Mucosa of rectum (tissue), 2 donors: ENCODE measurements around the gene KCNK3.

Source experiments
- H3K27ac ChIP-seq, 2 donors: one replicate each; pipeline ENCODE4 v1.7.0; 2013; ENCODE audit warnings: inconsistent platforms in 2 of 2, low read depth in 2 of 2, low read length in 2 of 2
- H3K27me3 ChIP-seq, 2 donors: one replicate each; pipeline ENCODE4 v1.7.0; 2013; ENCODE audit warnings: low read length in 2 of 2; ENCODE audit not compliant: control insufficient read depth in 2 of 2, insufficient read depth in 2 of 2
- H3K36me3 ChIP-seq, 2 donors: one replicate each; pipeline ENCODE4 v1.7.0; 2013; ENCODE audit warnings: low read length in 2 of 2; ENCODE audit not compliant: control insufficient read depth in 2 of 2, insufficient read depth in 2 of 2
- H3K4me1 ChIP-seq, 2 donors: one replicate each; pipeline ENCODE4 v1.7.0; 2013; ENCODE audit warnings: low read length in 2 of 2, mild to moderate bottlenecking in 1 of 2; ENCODE audit not compliant: control insufficient read depth in 2 of 2, insufficient read depth in 2 of 2
- H3K4me3 ChIP-seq, 2 donors: one replicate each; pipeline ENCODE4 v1.7.0; 2013; ENCODE audit warnings: low read length in 2 of 2
- H3K9ac ChIP-seq, 2 donors: one replicate each; pipeline ENCODE4 v1.7.0; 2013; ENCODE audit warnings: low read length in 2 of 2, low read depth in 1 of 2, mild to moderate bottlenecking in 1 of 2
- H3K9me3 ChIP-seq, 2 donors: one replicate each; pipeline ENCODE4 v1.7.0; 2013; ENCODE audit warnings: low read length in 2 of 2; ENCODE audit not compliant: control insufficient read depth in 2 of 2
- donor health status: healthy.
- donor health status: Normal muscosa, but diverticular disease.

KCNK3 gene

DNA sequence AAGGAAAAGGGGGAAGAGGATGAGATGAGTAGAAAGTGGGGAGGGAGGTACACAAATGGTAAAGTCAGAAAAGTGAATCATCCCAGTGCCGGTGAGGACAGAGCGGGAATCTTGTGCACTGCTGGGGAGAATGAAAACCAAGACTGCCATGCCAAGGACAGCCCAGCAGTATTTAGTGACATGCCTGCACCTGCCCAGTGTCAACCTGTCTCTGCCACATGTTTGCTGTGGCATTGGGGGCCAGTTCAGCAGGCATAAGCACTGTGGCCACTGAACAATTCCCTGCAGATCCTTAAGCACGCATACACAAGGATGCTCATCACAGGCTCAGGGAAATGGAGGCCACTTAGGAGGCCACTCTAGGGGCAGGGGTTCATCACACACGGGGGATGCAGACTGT lies 5.2 kb upstream of the KCNK3 start:
- H3K27ac ChIP-seq, result no peak overlapping the region

DNA sequence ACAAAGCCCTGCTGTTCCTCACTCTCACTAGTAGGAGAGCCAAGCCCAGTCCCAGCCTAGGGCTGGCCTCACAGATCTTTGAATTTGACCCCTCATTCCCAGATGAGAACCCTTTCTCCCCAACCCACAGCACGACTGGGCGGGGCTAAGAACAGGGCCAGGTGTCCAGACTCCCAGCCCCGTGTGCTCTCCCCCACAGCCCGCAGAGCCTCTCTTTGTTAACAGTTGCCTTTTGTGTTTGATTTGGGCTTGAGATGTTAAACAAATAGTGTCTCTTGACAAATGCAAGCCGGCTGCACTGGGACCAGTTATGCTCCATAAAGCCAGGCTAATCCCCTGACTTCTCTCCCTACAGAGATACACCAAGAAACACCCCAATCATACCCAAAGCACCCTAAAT lies 4.7 kb upstream of the KCNK3 start:
- Histone ChIP-seq H3K9ac (no peak overlapping the region), H3K27me3 (peaks cover 6 to 11% of the 10 kb centered on the region in 2 donors), H3K4me3 (no peak overlapping the region), H3K9me3 (no peaks in the 10 kb centered on the region), H3K27ac (no peak overlapping the region), H3K36me3 (no peaks in the 10 kb centered on the region), H3K4me1 (peaks cover under 1 to 4% of the 10 kb centered on the region in 2 donors)

More for the DNA sequence above, 5.2 kb upstream of the KCNK3 start:
- H3K27me3 ChIP-seq, result peaks cover 5 to 11% of the 10 kb centered on the region in 2 donors
- peaks cover 0 to 4% of the 10 kb centered on the region in 2 donors for H3K4me1 ChIP-seq
- no peaks in the 10 kb centered on the region for H3K36me3 ChIP-seq
- no peak overlapping the region for H3K9ac ChIP-seq
- no peak overlapping the region for H3K4me3 ChIP-seq
- no peaks in the 10 kb centered on the region for H3K9me3 ChIP-seq

DNA sequence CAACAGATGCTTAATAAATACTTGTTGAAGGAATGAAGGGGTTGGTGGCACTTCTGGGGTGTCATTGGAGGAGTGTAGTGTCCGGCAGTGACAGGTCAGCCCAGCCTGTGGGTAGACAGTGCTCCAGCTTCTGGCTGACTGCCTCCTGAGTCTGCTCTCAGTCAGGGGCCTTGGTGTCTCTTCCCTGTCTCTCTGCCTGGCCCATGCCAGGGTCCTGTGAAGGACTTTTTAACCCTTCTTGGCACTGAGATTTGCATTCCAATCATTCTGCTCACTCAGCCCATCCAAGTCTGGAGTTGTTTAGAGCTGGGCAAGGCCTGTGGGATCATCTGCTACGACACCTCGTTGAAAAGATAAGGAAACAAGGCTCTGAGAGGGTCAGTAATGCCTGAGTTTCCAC lies 1.4 kb upstream of the KCNK3 start:
- no peak overlapping the region for H3K9ac ChIP-seq
- H3K27me3 ChIP-seq, result peaks cover 34 to 36% of the 10 kb centered on the region in 2 donors
- H3K4me1 ChIP-seq, result peaks cover 2 to 7% of the 10 kb centered on the region in 2 donors
- H3K9me3 ChIP-seq, result no peaks in the 10 kb centered on the region
- no peaks in the 10 kb centered on the region for H3K36me3 ChIP-seq
- no peak overlapping the region for H3K27ac ChIP-seq
- no peak overlapping the region for H3K4me3 ChIP-seq

DNA sequence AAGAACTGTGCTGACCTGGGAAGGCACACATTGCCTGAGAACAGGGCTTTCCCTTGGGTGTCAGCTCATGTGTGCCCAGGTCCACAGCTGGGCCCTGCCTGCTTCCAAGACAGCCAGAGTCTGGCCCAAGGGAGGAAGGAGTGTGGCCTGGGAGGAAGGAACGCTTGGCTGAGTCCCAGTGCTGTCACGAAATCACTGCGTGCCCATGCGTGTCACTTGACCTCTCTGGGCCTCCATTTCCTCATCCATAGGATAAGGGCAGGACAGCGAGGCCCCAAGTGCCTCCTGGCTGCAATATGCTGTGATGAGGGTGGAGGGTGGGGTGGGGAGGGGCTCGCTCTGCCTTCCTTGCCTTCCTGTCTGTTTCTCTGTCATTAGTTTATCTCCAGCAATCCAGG lies 642 bp upstream of the KCNK3 start:
- Histone ChIP-seq H3K27ac (peak overlapping the region; percentile 18 to 52), H3K27me3 (peaks cover 37 to 41% of the 10 kb centered on the region in 2 donors), H3K9ac (no peak overlapping the region), H3K36me3 (no peaks in the 10 kb centered on the region), H3K9me3 (no peaks in the 10 kb centered on the region), H3K4me1 (peaks cover 2 to 3% of the 10 kb centered on the region in 2 donors), H3K4me3 (no peak overlapping the region)

DNA sequence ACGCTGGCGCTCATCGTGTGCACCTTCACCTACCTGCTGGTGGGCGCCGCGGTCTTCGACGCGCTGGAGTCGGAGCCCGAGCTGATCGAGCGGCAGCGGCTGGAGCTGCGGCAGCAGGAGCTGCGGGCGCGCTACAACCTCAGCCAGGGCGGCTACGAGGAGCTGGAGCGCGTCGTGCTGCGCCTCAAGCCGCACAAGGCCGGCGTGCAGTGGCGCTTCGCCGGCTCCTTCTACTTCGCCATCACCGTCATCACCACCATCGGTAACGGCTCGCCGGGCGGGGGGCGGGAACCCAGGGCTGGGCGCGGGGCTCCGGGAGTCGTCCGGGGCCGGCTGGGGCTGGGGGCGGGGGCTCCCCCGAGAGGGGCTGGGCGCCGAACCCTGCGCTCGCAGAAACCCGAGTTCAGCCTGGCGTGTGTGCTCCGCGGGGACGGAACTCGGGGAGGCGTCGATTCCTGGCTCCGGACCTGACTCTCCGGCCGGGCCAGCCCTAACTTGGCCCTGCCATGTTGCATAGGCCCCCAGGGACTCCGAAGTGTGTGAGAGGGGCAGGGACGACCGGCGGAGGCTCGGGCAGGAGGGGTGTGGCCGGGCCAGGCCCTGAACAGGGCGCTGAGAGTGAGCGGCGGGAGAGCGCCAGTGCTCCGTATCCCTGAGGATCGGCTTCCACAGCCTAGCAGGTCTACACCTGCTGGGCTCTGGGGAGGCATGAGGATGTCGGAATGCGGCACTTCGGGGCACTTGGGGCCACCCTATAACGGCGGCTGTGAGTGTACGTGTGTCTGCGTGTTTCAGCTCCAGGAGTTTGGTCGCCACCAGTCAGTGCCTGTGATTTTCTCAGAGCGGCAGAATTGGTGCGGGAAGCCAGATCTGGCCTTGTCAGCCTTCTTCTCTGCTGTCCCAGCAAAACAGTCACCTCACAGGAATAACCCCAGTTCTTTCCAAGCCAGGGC lies 651 bp downstream of the KCNK3 start:
- Histone ChIP-seq H3K36me3 (no peaks in the 10 kb centered on the region), H3K9me3 (no peaks in the 10 kb centered on the region), H3K4me1 (peaks cover 2 to 3% of the 10 kb centered on the region in 2 donors), H3K27ac (no peak overlapping the region), H3K27me3 (peaks cover 37 to 41% of the 10 kb centered on the region in 2 donors), H3K9ac (no peak overlapping the region), H3K4me3 (no peak overlapping the region)

DNA sequence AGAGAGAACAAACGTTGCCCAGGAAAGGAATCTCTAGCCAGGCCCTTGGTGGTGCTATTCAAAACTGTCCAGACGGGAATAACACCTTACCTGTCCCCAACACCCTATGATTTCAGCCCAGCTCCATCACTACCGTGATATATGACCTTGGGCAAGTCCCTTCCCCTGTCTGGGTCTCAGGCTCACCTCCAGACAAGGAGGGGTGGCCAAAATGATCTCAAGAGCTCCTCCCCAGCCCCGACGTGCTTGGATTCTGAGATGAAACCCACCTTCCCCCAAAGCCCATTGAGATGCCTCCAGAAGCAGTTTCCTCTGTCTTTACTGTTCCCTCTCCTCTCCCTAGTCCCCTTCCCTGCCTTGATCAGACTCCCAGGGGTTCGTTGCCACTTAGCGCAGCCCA lies 1.5 kb downstream of the KCNK3 start:
- H3K4me1 ChIP-seq, result peaks cover 2 to 3% of the 10 kb centered on the region in 2 donors

DNA sequence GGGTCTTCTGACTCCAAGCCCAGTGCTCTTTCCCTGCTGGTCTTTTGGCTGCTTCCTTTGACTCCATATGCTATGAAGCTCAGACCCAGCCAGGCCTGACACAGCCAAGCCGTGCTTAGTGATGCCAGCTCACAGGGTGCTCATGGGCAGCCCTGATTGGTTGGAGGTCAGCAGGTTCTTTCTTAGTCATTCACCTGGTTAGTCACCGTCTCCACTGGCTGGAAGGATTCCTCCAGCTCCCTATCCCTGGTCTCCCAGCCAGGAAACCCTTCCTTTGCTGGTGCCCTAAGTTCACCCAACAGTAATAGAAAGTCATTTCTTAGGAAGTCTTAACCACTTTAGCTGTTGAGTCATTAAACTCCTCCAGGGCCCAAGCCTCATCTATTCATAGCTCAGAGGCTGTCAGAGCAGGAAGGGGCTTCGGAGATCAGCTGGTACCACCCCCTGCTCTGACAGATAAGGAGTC lies 3.9 kb downstream of the KCNK3 start:
- Histone ChIP-seq H3K36me3 (no peaks in the 10 kb centered on the region), H3K27me3 (peaks cover 32 to 43% of the 10 kb centered on the region in 2 donors), H3K4me3 (no peak overlapping the region), H3K4me1 (peaks cover 2 to 3% of the 10 kb centered on the region in 2 donors), H3K9ac (no peak overlapping the region), H3K27ac (no peak overlapping the region), H3K9me3 (no peaks in the 10 kb centered on the region)

More for the DNA sequence above, 1.5 kb downstream of the KCNK3 start:
- H3K9ac ChIP-seq, result no peak overlapping the region
- no peak overlapping the region for H3K4me3 ChIP-seq
- H3K27ac ChIP-seq, result no peak overlapping the region
- no peaks in the 10 kb centered on the region for H3K36me3 ChIP-seq
- no peaks in the 10 kb centered on the region for H3K9me3 ChIP-seq
- peaks cover 37 to 43% of the 10 kb centered on the region in 2 donors for H3K27me3 ChIP-seq

DNA sequence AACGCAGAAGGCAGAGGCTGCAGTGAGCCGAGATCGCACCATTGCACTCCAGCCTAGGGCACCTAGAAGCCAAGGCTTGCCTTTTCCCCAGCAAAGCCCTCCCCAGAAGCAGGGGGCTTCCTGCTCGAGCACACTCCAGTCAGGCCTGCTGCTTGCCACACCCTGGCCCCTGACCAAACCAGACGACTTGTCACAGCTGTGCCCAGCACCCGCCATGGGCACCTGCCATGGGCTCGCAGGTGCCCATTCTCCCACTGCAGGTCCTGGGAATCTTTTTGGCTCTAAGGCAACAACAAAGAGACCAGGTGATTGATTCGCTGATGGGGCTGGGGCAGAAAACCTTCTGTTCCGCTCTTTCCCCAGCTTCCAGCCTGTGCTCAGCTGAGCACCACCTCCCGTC lies 4.9 kb downstream of the KCNK3 start:
- Histone ChIP-seq H3K4me1 (peaks cover 2 to 3% of the 10 kb centered on the region in 2 donors), H3K4me3 (no peak overlapping the region), H3K27me3 (peaks cover 29 to 38% of the 10 kb centered on the region in 2 donors), H3K27ac (no peak overlapping the region), H3K9me3 (no peaks in the 10 kb centered on the region), H3K36me3 (no peaks in the 10 kb centered on the region), H3K9ac (no peak overlapping the region)

DNA sequence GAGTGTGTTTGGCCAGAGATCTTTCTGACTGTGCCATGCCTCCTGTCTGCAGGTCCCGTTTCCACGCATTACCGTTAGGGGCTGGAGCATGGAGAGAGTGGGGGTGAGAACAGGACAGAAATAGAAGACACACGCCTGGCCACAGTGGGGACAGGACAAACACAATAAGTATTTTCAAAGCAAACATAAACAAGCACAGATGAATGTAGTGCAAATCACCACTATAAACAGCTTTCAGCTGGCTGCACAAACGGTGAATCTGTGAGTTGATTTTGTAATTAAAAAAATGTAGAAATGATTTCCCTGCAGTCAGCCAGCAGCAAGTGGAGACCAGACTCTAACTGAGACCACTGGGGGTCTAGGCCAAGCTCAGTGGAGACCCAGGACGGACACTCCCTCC lies 6.8 kb downstream of the KCNK3 start:
- Histone ChIP-seq H3K9me3 (no peaks in the 10 kb centered on the region), H3K4me1 (no peaks in the 10 kb centered on the region), H3K36me3 (no peaks in the 10 kb centered on the region), H3K27ac (no peak overlapping the region), H3K4me3 (no peak overlapping the region), H3K27me3 (peaks cover 19 to 24% of the 10 kb centered on the region in 2 donors), H3K9ac (no peak overlapping the region)

DNA sequence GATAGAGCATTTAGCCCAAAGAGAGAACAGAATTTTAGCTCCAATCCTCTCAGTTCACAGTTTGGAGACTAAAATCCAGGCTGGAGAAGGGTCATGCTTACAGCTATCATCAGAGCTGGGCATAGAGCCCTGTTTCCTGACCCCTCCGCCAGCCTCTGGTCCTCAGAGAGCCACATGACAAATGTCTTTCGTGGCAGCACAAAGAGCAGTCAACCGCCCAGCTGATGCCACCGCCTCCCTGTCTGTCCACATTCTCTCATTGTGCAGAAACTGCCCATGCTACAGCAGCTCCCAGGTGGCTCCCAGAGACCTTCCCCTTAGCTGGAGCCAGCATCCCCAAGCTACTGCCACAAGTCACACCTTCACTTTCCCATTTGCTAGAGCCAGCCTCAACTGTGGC lies 7.6 kb downstream of the KCNK3 start:
- H3K27ac ChIP-seq, result no peak overlapping the region
- H3K27me3 ChIP-seq, result peaks cover 15 to 16% of the 10 kb centered on the region in 2 donors
- no peaks in the 10 kb centered on the region for H3K36me3 ChIP-seq
- no peaks in the 10 kb centered on the region for H3K4me1 ChIP-seq
- H3K9ac ChIP-seq, result no peak overlapping the region
- H3K9me3 ChIP-seq, result no peaks in the 10 kb centered on the region
- no peak overlapping the region for H3K4me3 ChIP-seq
